CD8-positive, alpha-beta memory T cell (primary cell): Measurements from ENCODE around the gene SPINK1. TPM values are rescaled to one million over a fixed set of nuclear protein-coding genes. Genes with fewer than 3 reads are reported as not detected.
"Not testable (repeated sequence)": the region's sequence is repeated elsewhere in the genome, so short reads cannot be mapped to it uniquely, and the experiment has no call there.

Experiments
- CTCF ChIA-PET: fragments of 350-600 bp; sonication (Branson Sonifier 250); formaldehyde crosslinking; loops from one replicate; lab custom pipeline; 2021; ENCODE audit warnings: antibody characterized with exemption; lab: Charles Lee
- POLR2A ChIA-PET: fragments of 350-600 bp; sonication (Branson Sonifier 250); formaldehyde crosslinking; loops from one replicate; lab custom pipeline; 2021; ENCODE audit warnings: antibody characterized with exemption; lab: Charles Lee
- DNase-seq, 5 donors: peaks; one replicate each; pipeline versions ENCODE4 v3.0.0 to v3.0.0-alpha.2; 2020 to 2022; ENCODE audit warnings: mixed read lengths in 1 of 5
- H3K27ac ChIP-seq: one replicate; pipeline ENCODE4 v1.7.0; 2013; ENCODE audit warnings: low read depth, mild to moderate bottlenecking, low read length, moderate library complexity
- H3K27me3 ChIP-seq: 2 replicates; pipeline ENCODE4 v1.7.0; 2013; ENCODE audit warnings: low read length, mild to moderate bottlenecking; ENCODE audit not compliant: insufficient read depth, poor library complexity, severe bottlenecking
- H3K36me3 ChIP-seq: 2 replicates; pipeline ENCODE4 v1.7.0; 2013; ENCODE audit warnings: mild to moderate bottlenecking, low read length, moderate library complexity; ENCODE audit not compliant: insufficient read depth
- H3K4me1 ChIP-seq: 2 replicates; pipeline ENCODE4 v1.7.0; 2013; ENCODE audit warnings: mild to moderate bottlenecking, low read length, moderate library complexity; ENCODE audit not compliant: insufficient read depth
- H3K4me3 ChIP-seq: 2 replicates; pipeline ENCODE4 v1.7.0; 2013; ENCODE audit warnings: mild to moderate bottlenecking, low read length
- H3K9me3 ChIP-seq: 2 replicates; pipeline ENCODE4 v1.7.0; 2013; ENCODE audit warnings: mild to moderate bottlenecking, low read length
- H3K27ac Mint-ChIP-seq, 8 donors: one replicate each; pipeline ENCODE4 v1.8.0; 2020 to 2021; ENCODE audit warnings: mixed read lengths in 8 of 8, mild to moderate bottlenecking in 6 of 8, inconsistent platforms in 3 of 8, moderate library complexity in 3 of 8
- H3K27me3 Mint-ChIP-seq, 2 donors: one replicate each; pipeline ENCODE4 v1.8.0; 2020 to 2021; ENCODE audit warnings: mixed read lengths in 2 of 2, mild to moderate bottlenecking in 1 of 2, moderate library complexity in 1 of 2
- H3K36me3 Mint-ChIP-seq, 3 donors: one replicate each; pipeline ENCODE4 v1.8.0; 2020 to 2021; ENCODE audit warnings: mixed read lengths in 3 of 3, inconsistent platforms in 1 of 3, mild to moderate bottlenecking in 1 of 3
- H3K4me1 Mint-ChIP-seq, 3 donors: one replicate each; pipeline ENCODE4 v1.8.0; 2020 to 2021; ENCODE audit warnings: mixed read lengths in 3 of 3, inconsistent platforms in 1 of 3, mild to moderate bottlenecking in 1 of 3
- H3K4me3 Mint-ChIP-seq, 7 donors: one replicate each; pipeline ENCODE4 v1.8.0; 2020 to 2021; ENCODE audit warnings: mixed read lengths in 7 of 7, mild to moderate bottlenecking in 6 of 7, moderate library complexity in 4 of 7, inconsistent platforms in 2 of 7
- H3K9me3 Mint-ChIP-seq, 5 donors: one replicate each; pipeline ENCODE4 v1.8.0; 2020 to 2022; ENCODE audit warnings: mixed read lengths in 5 of 5, mild to moderate bottlenecking in 3 of 5, moderate library complexity in 2 of 5, inconsistent platforms in 1 of 5
- polyA plus RNA-seq: library from polyadenylated mRNA; unstranded; fragments of 300-500 nt; fragmentation: Illumina TruSeq; gene quantifications from one replicate; pipeline ENCODE4 v1.2.3, GENCODE V29; 2021
- total RNA-seq, 2 experiments: library from RNA; stranded (reverse); gene quantifications; one replicate each; pipeline ENCODE4 v1.2.3, GENCODE V29; 2021

SPINK1 gene
- total and polyA plus RNA-seq, 3 experiments from 2014 or later: not detected

DNA sequence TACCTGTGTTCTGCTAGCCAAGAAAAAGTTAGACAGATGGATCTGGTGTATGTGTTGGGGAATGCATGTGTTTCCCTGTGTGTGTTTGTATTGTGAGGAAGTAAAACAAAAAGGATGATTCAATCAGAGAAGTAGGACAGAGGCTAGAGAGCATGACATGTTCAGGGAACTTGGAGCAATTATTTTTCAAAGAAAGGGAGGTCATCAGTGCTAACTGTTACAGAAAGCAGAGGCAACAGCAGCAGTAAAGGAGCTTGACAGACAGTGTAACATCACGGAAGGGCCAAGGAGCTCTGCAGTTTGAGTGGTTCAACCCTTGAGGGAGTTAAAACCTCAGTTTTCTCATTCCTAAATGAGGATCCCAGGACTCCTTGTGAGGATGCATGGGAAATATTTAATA lies 13.2 kb downstream of the SPINK1 start:
- Histone ChIP-seq H3K27ac (no peak overlapping the region), H3K4me1 (no peaks in the 10 kb centered on the region), H3K9me3 (no peaks in the 10 kb centered on the region), H3K4me3 (no peak overlapping the region), H3K27me3 (no peaks in the 10 kb centered on the region), H3K36me3 (no peaks in the 10 kb centered on the region)
- Mint-ChIP-seq H3K36me3 (no peaks in the 10 kb centered on the region), H3K9me3 (peaks cover 0 to 4% (median 0%) of the 10 kb centered on the region in 5 donors), H3K27me3 (no peaks in the 10 kb centered on the region), H3K4me1 (no peaks in the 10 kb centered on the region), H3K4me3 (no peak overlapping the region), H3K27ac (no peak overlapping the region)
- POLR2A ChIA-PET: no interaction called here
- CTCF ChIA-PET: interaction anchor here (1.6 kb wide), 1 partner anchor 191 kb away, joined by 3 read pairs; no protein-coding TSS in a partner anchor
- no peak for DNase-seq

DNA sequence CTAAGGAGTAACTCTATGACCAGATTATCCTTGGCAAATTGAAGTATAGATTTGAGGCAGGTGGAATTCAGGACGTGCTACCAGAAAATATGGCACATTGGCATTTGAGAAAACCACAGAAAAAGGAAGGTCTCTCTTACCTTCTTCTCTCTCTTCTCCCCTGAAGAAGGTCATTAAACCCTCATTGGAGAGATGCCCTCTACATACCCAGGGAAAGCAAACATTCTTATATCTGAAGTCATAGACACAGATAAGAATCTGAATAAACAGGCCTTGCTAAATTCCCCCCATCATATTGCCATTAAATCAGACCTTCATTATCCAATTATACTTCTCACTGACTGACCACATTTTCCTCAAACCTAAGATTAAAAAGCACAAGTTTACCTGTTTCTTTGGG lies 17.8 kb downstream of the SPINK1 start:
- no peak overlapping the region for H3K27ac Mint-ChIP-seq
- Histone ChIP-seq H3K4me3 (no peak overlapping the region), H3K36me3 (no peaks in the 10 kb centered on the region), H3K27me3 (no peaks in the 10 kb centered on the region), H3K27ac (no peak overlapping the region), H3K9me3 (no peaks in the 10 kb centered on the region), H3K4me1 (no peaks in the 10 kb centered on the region)
- H3K4me3 Mint-ChIP-seq: no peak overlapping the region
- POLR2A ChIA-PET: no interaction called here
- CTCF ChIA-PET: no interaction called here
- DNase-seq: no peak
- no peaks in the 10 kb centered on the region for H3K4me1 Mint-ChIP-seq
- peaks cover 0 to 4% (median 2%) of the 10 kb centered on the region in 5 donors for H3K9me3 Mint-ChIP-seq
- H3K36me3 Mint-ChIP-seq: no peaks in the 10 kb centered on the region
- no peaks in the 10 kb centered on the region for H3K27me3 Mint-ChIP-seq

DNA sequence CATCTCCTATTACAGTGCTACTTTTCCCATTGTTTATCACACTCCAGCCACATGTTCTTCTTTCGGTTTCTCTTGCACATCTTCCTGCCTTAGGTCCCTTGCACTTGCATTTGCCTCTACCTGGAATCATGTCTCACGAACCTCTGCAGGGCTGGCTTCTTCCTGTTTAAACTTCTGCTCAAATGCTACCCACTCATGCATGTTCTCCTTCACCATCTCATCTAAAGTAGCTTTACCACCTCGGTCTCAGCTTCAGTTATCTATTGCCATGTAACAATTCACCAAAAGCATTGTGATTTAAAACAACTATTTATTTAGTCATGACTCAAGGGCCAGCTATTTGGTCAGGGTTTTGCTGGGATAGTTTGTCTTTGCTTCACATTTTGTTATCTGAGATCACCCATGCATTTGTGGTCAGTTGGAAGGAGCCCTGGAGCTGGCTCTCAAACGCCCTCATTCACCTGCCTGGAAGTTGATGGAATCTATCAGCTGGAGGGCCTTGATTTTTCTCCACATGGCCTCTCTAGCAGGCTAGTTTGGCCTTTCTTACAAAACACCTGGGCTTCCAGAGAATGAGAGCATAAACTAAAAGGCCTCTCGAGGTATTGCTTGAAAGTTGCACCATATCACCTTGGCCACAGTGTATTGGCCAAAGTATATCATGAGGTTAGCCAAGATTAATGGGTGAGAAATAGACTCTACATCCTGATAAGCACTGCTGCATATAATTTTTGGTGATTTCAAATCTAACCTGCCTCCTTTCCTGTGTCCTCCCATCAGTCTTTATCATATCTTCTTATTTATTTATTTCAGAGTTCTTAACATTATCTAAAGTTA lies 21.4 kb downstream of the SPINK1 start:
- Histone ChIP-seq H3K27me3 (no peaks in the 10 kb centered on the region), H3K27ac (no peak overlapping the region), H3K36me3 (no peaks in the 10 kb centered on the region), H3K4me3 (no peak overlapping the region), H3K4me1 (peaks cover 4% of the 10 kb centered on the region), H3K9me3 (no peaks in the 10 kb centered on the region)
- DNase-seq: no peak
- Mint-ChIP-seq H3K27ac (no peak overlapping the region), H3K4me1 (peaks cover 5 to 7% (median 7%) of the 10 kb centered on the region in 3 donors), H3K36me3 (no peaks in the 10 kb centered on the region), H3K4me3 (no peak overlapping the region), H3K9me3 (peaks cover 0 to 2% (median 0%) of the 10 kb centered on the region in 5 donors), H3K27me3 (no peaks in the 10 kb centered on the region)
- ChIA-PET POLR2A (no interaction called here), CTCF (interaction anchor here (0.9 kb wide), 1 partner anchor 182 kb away, joined by 3 read pairs; no protein-coding TSS in a partner anchor)

- Mint-ChIP-seq H3K4me3 (peak overlapping the region in 5 of 7 donors; percentile 6 to 60 (median 16)), H3K27me3 (peaks cover 0 to 6% of the 10 kb centered on the region in 2 donors), H3K27ac (peak overlapping the region; percentile 31 to 87 (median 78)), H3K4me1 (peaks cover 13 to 27% (median 24%) of the 10 kb centered on the region in 3 donors), H3K9me3 (no peaks in the 10 kb centered on the region), H3K36me3 (peaks cover 0 to under 1% (median 0%) of the 10 kb centered on the region in 3 donors)
- no peak overlapping the region for H3K27ac ChIP-seq
- H3K4me3 ChIP-seq: no peak overlapping the region
- H3K4me1 ChIP-seq: peaks cover 12% of the 10 kb centered on the region
- H3K36me3 ChIP-seq: no peaks in the 10 kb centered on the region
- no peaks in the 10 kb centered on the region for H3K9me3 ChIP-seq
- CTCF ChIA-PET: interaction anchor here (1.1 kb wide), 1 partner anchor 18 kb away, joined by 3 read pairs; no protein-coding TSS in a partner anchor
- DNase-seq: peak in 4 of 5 donors; percentile 19 to 71 (median 42)
- H3K27me3 ChIP-seq: no peaks in the 10 kb centered on the region
- POLR2A ChIA-PET: interaction anchor here (0.6 kb wide), 2 partner anchors 38 to 100 kb away, joined by 3 to 4 read pairs; no protein-coding TSS in a partner anchor
These were observed 26.4 kb downstream of the SPINK1 start for GRCh38 chr5:147805030-147805454.

DNA sequence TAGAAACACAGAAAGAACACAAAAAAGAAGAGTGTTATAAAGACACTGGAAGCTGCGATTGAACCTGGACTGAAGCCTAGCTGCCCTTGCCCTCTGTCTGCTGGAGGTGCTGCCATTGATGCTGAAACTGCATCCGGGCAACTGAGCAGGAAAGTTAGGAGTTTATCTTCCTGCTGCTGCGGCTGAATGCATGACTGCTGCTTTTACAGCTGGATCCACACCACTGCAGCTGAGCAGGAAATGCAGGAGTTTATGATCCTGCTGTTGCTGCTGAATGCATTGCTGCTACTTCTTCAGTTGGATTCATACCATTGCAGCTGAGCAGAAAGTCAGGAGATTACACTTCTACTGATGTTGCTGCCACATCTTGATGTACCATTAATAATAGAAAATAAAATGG lies 27.1 kb downstream of the SPINK1 start:
- Histone ChIP-seq H3K9me3 (no peaks in the 10 kb centered on the region), H3K4me1 (peaks cover 12% of the 10 kb centered on the region), H3K27me3 (no peaks in the 10 kb centered on the region), H3K27ac (no peak overlapping the region), H3K36me3 (no peaks in the 10 kb centered on the region), H3K4me3 (no peak overlapping the region)
- peaks cover 0 to 2% (median 0%) of the 10 kb centered on the region in 3 donors for H3K36me3 Mint-ChIP-seq
- no peaks in the 10 kb centered on the region for H3K9me3 Mint-ChIP-seq
- POLR2A ChIA-PET: interaction anchor here (0.6 kb wide), 1 partner anchor 100 kb away, joined by 4 read pairs; no protein-coding TSS in a partner anchor
- CTCF ChIA-PET: interaction anchor here (1.1 kb wide), 1 partner anchor 19 kb away, joined by 3 read pairs; no protein-coding TSS in a partner anchor
- H3K27me3 Mint-ChIP-seq: peaks cover 0 to 8% of the 10 kb centered on the region in 2 donors
- no peak overlapping the region for H3K4me3 Mint-ChIP-seq
- no peak for DNase-seq
- H3K27ac Mint-ChIP-seq: no peak overlapping the region
- peaks cover 13 to 27% (median 24%) of the 10 kb centered on the region in 3 donors for H3K4me1 Mint-ChIP-seq

DNA sequence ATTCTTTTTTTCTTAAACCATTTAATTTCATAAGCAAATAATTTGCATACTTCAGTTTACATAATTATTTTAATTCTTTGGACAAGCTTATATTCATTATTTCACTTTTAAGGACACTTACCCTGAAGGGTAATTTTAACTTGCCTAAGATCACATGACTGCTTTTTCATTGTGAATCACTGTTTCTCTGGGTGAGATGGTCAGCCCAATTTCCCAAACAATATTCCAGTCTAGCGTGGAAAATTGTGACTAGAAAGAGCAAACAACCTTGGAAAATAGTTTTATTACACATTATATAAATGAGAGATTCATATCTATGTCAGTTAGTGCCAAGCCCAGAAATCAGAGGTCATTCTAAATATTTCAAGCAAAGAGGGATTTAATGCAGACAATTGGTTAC lies 27.5 kb downstream of the SPINK1 start:
- ChIA-PET CTCF (no interaction called here), POLR2A (no interaction called here)
- Histone ChIP-seq H3K4me3 (no peak overlapping the region), H3K27ac (no peak overlapping the region), H3K36me3 (no peaks in the 10 kb centered on the region), H3K27me3 (no peaks in the 10 kb centered on the region), H3K9me3 (no peaks in the 10 kb centered on the region), H3K4me1 (peaks cover 12% of the 10 kb centered on the region)
- Mint-ChIP-seq H3K4me3 (no peak overlapping the region), H3K27ac (no peak overlapping the region), H3K9me3 (no peaks in the 10 kb centered on the region), H3K36me3 (peaks cover 0 to 2% (median 0%) of the 10 kb centered on the region in 3 donors), H3K27me3 (peaks cover 0 to 8% of the 10 kb centered on the region in 2 donors), H3K4me1 (peaks cover 13 to 27% (median 24%) of the 10 kb centered on the region in 3 donors)
- DNase-seq: no peak

DNA sequence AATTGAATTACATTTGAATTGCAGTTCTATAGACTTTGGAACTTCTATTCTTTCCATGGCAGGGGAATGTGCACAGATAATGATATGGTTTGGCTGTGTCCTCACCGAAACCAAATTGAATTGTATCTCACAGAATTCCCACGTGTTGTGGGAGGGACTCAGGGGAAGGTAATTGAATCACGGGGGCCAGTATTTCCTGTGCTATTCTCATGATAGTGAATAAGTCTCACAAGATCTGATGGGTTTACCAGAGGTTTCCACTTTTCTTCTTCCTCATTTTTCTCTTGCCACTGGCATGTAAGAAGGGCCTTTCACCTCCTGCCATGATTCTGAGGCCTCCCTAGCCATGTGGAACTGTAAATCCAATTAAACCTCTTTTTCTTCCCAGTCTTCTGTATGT lies 28.3 kb downstream of the SPINK1 start:
- POLR2A ChIA-PET, H3K4me3 Mint-ChIP-seq, H3K4me3 ChIP-seq: not testable (repeated sequence)

DNA sequence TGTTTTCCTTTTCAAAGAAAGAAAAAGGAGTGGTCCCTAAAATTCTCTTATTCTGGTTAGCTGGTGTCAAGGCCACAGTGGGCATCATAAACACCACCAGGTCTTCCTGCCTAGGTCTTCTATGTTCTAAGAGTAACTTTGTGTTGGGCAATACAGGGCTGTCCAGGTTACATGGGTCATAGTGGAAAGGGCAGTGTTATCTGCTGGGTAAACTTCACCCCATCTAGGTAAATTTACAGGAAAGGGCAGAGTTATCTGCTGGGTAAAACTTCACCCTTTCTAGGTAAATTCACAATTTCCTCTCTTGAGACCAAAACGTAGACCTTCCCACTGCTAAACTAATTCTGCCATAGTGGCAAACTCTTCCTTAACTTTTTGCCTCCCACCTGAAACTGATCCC lies 30.0 kb downstream of the SPINK1 start:
- H3K36me3 ChIP-seq: no peaks in the 10 kb centered on the region
- CTCF ChIA-PET: no interaction called here
- no peak for DNase-seq
- POLR2A ChIA-PET: no interaction called here
- Mint-ChIP-seq H3K27me3 (peaks cover 0 to 13% of the 10 kb centered on the region in 2 donors), H3K9me3 (no peaks in the 10 kb centered on the region), H3K27ac (no peak overlapping the region), H3K4me1 (peaks cover 13 to 27% (median 24%) of the 10 kb centered on the region in 3 donors), H3K36me3 (peaks cover 0 to 4% (median 0%) of the 10 kb centered on the region in 3 donors), H3K4me3 (no peak overlapping the region)
- H3K9me3 ChIP-seq: no peaks in the 10 kb centered on the region
- H3K27ac ChIP-seq: no peak overlapping the region
- peaks cover 12% of the 10 kb centered on the region for H3K4me1 ChIP-seq
- no peaks in the 10 kb centered on the region for H3K27me3 ChIP-seq
- no peak overlapping the region for H3K4me3 ChIP-seq

More for the DNA sequence above, 28.3 kb downstream of the SPINK1 start:
- H3K27me3 Mint-ChIP-seq, H3K36me3 ChIP-seq, H3K36me3 Mint-ChIP-seq, H3K9me3 ChIP-seq, H3K27me3 ChIP-seq, H3K27ac ChIP-seq, H3K9me3 Mint-ChIP-seq, DNase-seq, CTCF ChIA-PET: not testable (repeated sequence)
- H3K27ac Mint-ChIP-seq: peak overlapping the region in 2 of 8 donors; percentile 58 to 71
- peaks cover 13 to 27% (median 24%) of the 10 kb centered on the region in 3 donors for H3K4me1 Mint-ChIP-seq
- peaks cover 12% of the 10 kb centered on the region for H3K4me1 ChIP-seq
